ENCODE results near the gene MSI2.

Gene MSI2

GRCh38 chr17:57679356-57679755 lies 423.0 kb downstream of the MSI2 start:
- DNase-seq (ENCODE audit: low read depth in 3 of 3), result no peak

GRCh38 chr17:57679906-57680695 lies 423.8 kb downstream of the MSI2 start:
- DNase-seq (ENCODE audit: low read depth in 3 of 3), result no peak

DNA sequence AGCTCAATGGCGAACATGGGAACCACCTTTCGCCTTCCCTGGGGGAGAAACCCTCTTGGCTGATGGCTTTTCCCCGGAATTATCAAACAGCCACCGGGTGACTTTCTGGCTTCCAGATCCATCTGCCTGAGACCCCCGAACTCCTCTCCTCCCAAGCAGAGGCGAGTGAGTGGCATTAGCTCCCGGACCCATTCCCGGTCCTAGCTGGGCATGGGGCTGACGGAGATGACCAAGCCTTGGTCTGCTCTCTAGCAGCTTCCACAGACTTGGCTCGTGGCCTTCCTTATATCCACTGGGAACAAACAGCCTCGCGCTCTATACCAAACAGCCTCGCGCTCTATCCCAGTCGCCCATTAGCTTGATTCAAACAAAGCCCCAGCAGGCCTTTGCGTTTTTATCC lies 426.4 kb downstream of the MSI2 start:
- no peak for DNase-seq (ENCODE audit: low read depth in 3 of 3)

GRCh38 chr17:57684711-57685498 lies 428.6 kb downstream of the MSI2 start:
- no peak for DNase-seq (ENCODE audit: low read depth in 3 of 3)

DNA sequence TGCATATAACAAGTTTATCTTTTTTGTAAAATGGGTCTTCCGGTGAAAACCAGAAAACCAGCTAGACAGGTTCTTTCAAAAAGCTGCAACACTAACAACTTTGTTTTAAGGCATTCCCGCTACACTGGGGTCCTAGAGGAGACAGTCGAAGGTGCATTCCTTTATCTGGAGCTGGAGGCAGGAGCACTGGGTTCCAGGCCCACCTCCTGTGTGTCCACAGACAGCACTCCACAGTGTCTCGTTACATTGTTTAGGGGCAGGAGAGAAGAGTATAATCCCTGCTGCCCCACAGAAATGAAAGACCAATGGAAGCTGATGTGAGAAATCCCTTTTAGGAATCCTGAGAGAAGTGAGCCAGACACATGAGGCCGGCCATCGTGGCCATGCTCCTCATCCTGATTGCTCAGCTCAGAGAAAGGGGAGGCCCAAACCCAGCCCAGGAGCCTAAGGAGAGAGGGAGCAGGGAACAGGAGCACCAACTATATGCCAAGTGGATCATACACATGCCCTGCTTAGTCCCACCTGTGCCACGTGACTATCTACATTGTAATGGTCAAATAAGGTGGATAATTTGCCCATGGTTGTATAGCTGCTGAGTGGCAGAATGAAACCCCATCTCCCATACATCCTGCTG lies 429.3 kb downstream of the MSI2 start:
- DNase-seq (ENCODE audit: low read depth in 3 of 3), result no peak

DNA sequence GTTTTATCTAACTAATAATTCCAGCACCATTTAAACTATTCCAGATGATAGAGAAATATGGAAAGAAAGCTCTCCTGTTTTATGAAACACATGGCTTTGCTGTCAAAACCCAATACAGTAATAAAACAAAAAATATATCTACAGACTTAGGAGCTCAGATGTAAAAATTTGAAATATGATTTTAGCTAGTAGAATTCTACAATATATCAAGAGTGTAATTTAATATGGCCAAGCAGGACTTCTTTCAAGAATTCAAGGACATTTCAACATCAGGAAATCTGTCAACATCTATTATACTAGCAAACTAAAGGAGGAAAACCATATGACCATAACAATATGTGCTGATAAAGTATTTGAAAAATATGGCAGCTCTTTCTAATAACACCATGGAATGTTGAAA lies 431.3 kb downstream of the MSI2 start:
- no peak for DNase-seq (ENCODE audit: low read depth in 3 of 3)

DNA sequence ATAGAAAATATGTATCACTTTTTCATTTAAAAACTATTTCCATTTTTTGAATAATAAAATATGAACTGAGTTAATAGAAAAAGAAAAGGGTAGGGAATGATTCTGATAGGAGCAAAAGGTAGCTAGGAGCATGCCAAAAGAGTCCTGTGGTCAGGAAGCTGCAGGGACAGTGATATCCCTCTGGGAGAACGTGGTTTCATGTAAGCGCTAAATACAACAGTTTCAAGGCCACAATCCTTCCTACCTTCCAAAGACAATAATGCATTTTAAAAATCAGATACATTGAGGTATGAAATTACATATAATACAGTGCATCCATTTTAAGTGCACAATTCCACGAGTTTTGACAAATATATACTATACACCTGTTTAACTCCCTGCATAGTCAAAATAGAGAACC lies 432.9 kb downstream of the MSI2 start:
- no peak for DNase-seq (ENCODE audit: low read depth in 3 of 3)

DNA sequence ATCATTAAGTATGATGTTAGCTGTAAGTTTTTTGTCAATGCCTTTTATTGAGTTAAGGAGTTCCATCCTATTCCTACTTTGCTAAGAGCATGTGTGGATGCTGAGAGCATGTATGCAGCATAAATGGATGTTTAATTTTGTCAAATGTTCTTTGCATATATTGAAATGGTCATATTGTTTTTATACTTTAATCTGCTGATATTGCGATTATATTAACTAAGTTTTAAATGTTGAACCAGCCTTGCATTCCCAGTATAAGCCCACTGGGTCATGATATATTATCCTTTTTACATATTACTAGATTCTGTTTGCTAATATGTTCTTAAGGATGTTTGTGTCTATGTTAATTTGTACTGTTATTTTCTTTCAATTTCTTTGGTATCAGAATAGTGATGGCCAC lies 435.6 kb downstream of the MSI2 start:
- DNase-seq (ENCODE audit: low read depth in 3 of 3), result no peak

GRCh38 chr17:57692770-57693169 lies 436.4 kb downstream of the MSI2 start:
- no peak for DNase-seq (ENCODE audit: low read depth in 3 of 3)

- DNase-seq (ENCODE audit: low read depth in 3 of 3), result no peak
These were observed 437.7 kb downstream of the MSI2 start for GRCh38 chr17:57694051-57694450.

DNA sequence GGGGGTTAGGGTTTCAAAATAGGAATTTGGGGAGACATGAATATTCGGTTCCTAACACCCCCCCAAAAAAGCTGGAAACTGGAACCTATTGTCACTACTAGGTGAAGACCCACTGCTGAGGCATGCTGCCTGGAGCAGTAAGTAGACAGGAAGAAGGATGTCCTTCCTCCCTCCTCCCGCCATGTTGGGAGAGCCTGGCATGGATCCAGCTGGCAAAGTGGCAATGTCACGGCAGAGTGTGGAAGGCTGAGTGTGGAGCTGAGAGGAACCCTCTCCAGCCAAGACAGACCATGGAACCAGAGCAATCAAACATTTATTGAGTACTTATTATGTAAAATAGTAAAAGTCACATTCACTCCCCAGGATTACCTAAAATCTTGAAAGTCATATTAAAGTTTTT lies 439.7 kb downstream of the MSI2 start:
- DNase-seq (ENCODE audit: low read depth in 3 of 3), result no peak

DNA sequence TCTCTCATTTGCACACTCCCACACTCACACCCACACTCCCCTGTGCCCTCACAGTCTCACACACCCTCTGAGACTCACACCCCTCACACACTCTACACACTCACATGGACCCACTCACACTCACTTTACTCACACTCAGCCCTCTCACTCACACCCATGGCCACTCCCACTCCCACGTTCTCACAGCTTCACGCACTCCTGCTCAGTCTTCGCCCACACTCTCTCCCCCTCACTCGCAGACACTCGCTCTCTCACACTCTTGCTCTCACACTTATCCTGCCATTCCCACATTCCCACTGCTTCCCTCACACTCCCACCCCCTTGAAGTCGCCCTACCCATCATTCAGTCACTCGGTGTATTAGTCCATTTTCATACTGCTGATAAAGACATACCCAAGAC lies 440.9 kb downstream of the MSI2 start:
- DNase-seq (ENCODE audit: low read depth in 3 of 3), result no peak

GRCh38 chr17:57697891-57698711 lies 441.8 kb downstream of the MSI2 start:
- peak in 1 of 3 donors; percentile 20 for DNase-seq (ENCODE audit: low read depth in 3 of 3)

- no peak for DNase-seq (ENCODE audit: low read depth in 3 of 3)
These were observed 443.5 kb downstream of the MSI2 start for GRCh38 chr17:57699751-57700219.

DNA sequence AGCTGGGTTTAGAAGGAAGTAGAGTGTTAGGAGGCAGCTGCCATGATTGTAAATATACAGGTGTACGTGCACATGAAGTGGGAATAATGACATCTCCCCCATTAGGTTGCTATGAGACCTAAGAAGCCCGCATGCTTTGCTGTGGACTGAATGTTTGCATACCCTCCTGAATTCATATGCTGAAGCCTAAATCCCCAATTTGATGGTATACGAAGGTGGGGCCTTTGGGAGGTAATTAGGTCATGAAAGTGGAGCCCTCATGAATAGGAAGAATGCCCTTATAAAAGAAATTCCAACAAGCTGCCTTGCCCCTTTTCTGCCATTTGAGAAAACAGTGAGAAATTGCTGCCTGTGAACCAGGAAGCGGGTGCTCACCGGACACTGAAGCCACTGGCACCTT lies 444.8 kb downstream of the MSI2 start:
- no peak for DNase-seq (ENCODE audit: low read depth in 3 of 3)

DNA sequence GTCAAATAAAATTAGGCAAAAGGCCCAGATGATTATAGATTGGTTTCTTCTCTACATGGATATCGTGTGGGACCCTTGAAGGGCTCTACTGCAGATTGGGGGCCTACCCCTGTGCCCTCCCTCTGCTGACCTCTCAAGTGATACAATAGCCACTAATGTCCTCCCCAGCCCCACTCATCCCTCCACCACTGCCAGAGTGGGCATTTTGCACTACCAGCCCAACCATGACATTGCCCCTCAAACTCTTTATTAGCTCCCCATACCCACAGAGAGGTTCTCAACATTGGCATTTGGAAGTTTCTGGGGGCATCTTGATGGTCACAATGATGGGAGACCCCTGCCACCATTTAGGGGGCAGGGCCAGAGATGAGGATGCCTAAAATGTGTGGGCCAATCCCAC lies 446.9 kb downstream of the MSI2 start:
- no peak for DNase-seq (ENCODE audit: low read depth in 3 of 3)

DNA sequence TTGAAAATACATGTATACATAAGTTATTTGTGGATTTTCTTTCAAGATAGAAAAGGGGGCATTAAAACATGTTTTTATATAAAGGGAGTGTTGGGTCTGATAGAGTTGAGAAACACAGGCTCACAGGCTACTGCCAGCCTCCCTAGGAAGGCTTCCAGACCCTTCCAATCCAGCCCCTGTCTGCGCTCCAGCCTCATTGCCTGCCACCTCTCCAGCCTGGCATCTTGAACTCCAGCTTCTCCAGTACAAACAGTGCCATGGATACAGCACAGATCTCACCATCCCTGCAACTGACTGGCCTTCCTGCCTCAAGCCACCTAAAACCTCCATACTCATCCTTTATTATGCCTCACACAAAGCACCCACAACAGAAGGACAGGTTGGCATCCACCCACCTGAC lies 448.1 kb downstream of the MSI2 start:
- no peak for DNase-seq (ENCODE audit: low read depth in 3 of 3)

GRCh38 chr17:57705921-57706695 lies 449.8 kb downstream of the MSI2 start:
- no peak for DNase-seq (ENCODE audit: low read depth in 3 of 3)

DNA sequence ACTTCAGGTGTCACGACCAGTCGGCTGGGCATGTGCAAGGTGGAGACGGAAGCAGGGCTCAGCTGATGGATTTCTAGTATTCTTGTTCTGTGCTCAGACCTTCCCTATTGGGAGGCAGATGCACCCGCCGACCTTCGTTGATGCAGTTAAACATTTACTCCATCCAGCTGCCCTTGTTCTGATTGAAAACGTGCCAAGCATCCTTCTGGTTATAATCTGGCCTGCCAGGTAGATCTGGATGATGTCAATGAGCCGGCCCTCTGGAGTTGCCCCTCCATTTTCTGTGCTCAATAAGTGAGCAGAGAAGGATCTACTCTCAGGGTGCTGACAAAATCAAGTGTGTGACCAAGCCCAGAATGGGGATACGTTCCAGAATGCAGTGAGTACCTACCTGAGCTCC lies 450.4 kb downstream of the MSI2 start:
- no peak for DNase-seq (ENCODE audit: low read depth in 3 of 3)

DNA sequence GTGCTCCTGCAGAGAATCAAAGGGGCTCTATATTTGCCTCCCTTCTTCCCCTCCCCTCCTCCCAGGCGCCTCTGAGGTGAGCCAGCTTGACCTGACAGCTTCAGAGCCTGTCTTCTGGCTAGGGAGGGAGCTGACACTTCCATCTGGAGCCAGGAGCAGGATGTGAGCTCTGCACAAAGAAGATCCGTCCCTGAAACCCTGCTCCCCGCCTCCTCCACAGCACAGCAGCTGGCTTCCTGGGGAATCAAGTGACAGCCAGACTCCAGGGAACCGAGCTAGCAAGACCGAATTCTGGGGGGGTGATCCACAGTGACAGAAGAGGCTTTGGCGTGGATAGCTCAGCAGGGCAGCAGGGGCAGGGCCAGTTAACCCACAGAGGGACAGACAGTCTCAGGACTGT lies 451.6 kb downstream of the MSI2 start:
- DNase-seq (ENCODE audit: low read depth in 3 of 3), result no peak

- DNase-seq (ENCODE audit: low read depth in 3 of 3), result no peak
These were observed 452.1 kb downstream of the MSI2 start for GRCh38 chr17:57708410-57708809.
